ENCODE measurements around the gene BACH2.

The BACH2 gene

GRCh38 chr6:90110971-90111370, 185.7 kb downstream of the BACH2 start:
- H2AFZ ChIP-seq (ENCODE audit: low read depth, low read length, severe bottlenecking) = no peak overlapping the region
- H3K4me3 ChIP-seq (ENCODE audit: insufficient read depth, low read length, poor library complexity, severe bottlenecking) = no peak overlapping the region
- 0 out of 2 replicates have a peak, but pooled peaks cover 5% of the 10 kb centered on the region for H3K9me3 ChIP-seq (ENCODE audit: insufficient read depth, low read length)
- no peaks in the 10 kb centered on the region for H4K20me1 ChIP-seq (ENCODE audit: low read depth, low read length)
- H3K4me2 ChIP-seq (ENCODE audit: low read depth, low read length, poor library complexity, severe bottlenecking) = no peak overlapping the region
- no peak overlapping the region for H3K27ac ChIP-seq (ENCODE audit: low read depth, low read length)
- H3K79me2 ChIP-seq (ENCODE audit: insufficient read depth, low read length) = no peaks in the 10 kb centered on the region
- no peaks in the 10 kb centered on the region for H3K27me3 ChIP-seq (ENCODE audit: low read length)
- no peaks in the 10 kb centered on the region for H3K9me2 ChIP-seq (replicated peaks; ENCODE audit: insufficient read depth, low read length)
- no peaks in the 10 kb centered on the region for H3F3A ChIP-seq (ENCODE audit: insufficient read depth)
- 0 out of 2 replicates have a peak, but pooled peaks cover 5% of the 10 kb centered on the region for H3K36me3 ChIP-seq (ENCODE audit: low read length)
- H3K9ac ChIP-seq (ENCODE audit: low read length) = no peak overlapping the region
- TF ChIP-seq EZH2phosphoT487 (conservative IDR thresholded peaks at IDR 0.05; ENCODE audit: low read length) (no peak), CTCF (IDR thresholded peaks at IDR 0.05; ENCODE audit: insufficient read depth, low read length, poor library complexity, severe bottlenecking) (no peak)

GRCh38 chr6:90109141-90109540, 187.5 kb downstream of the BACH2 start:
- Histone ChIP-seq H3K27me3 (ENCODE audit: low read length) (no peaks in the 10 kb centered on the region), H3K4me2 (ENCODE audit: low read depth, low read length, poor library complexity, severe bottlenecking) (no peak overlapping the region), H3K4me3 (ENCODE audit: insufficient read depth, low read length, poor library complexity, severe bottlenecking) (no peak overlapping the region), H3K9ac (ENCODE audit: low read length) (no peak overlapping the region), H3K79me2 (ENCODE audit: insufficient read depth, low read length) (no peaks in the 10 kb centered on the region), H3F3A (ENCODE audit: insufficient read depth) (no peaks in the 10 kb centered on the region), H3K36me3 (ENCODE audit: low read length) (0 out of 2 replicates have a peak, but pooled peaks cover 5% of the 10 kb centered on the region), H3K27ac (ENCODE audit: low read depth, low read length) (no peak overlapping the region), H2AFZ (ENCODE audit: low read depth, low read length, severe bottlenecking) (no peak overlapping the region), H4K20me1 (ENCODE audit: low read depth, low read length) (no peaks in the 10 kb centered on the region), H3K9me3 (ENCODE audit: insufficient read depth, low read length) (0 out of 2 replicates have a peak, but pooled peaks cover 5% of the 10 kb centered on the region), H3K9me2 (replicated peaks; ENCODE audit: insufficient read depth, low read length) (no peaks in the 10 kb centered on the region)
- TF ChIP-seq CTCF (IDR thresholded peaks at IDR 0.05; ENCODE audit: insufficient read depth, low read length, poor library complexity, severe bottlenecking) = no peak
- TF ChIP-seq EZH2phosphoT487 (conservative IDR thresholded peaks at IDR 0.05; ENCODE audit: low read length) = no peak

GRCh38 chr6:90107771-90108282, 188.8 kb downstream of the BACH2 start:
- no peak overlapping the region for H3K27ac ChIP-seq (ENCODE audit: low read depth, low read length)
- no peak overlapping the region for H3K4me3 ChIP-seq (ENCODE audit: insufficient read depth, low read length, poor library complexity, severe bottlenecking)
- H3K4me2 ChIP-seq (ENCODE audit: low read depth, low read length, poor library complexity, severe bottlenecking) = no peak overlapping the region
- H3K9me3 ChIP-seq (ENCODE audit: insufficient read depth, low read length) = no peaks in the 10 kb centered on the region
- no peak overlapping the region for H2AFZ ChIP-seq (ENCODE audit: low read depth, low read length, severe bottlenecking)
- H3K79me2 ChIP-seq (ENCODE audit: insufficient read depth, low read length) = no peaks in the 10 kb centered on the region
- no peaks in the 10 kb centered on the region for H4K20me1 ChIP-seq (ENCODE audit: low read depth, low read length)
- H3K36me3 ChIP-seq (ENCODE audit: low read length) = no peaks in the 10 kb centered on the region
- H3K9ac ChIP-seq (ENCODE audit: low read length) = no peak overlapping the region
- no peaks in the 10 kb centered on the region for H3K27me3 ChIP-seq (ENCODE audit: low read length)
- H3K9me2 ChIP-seq (replicated peaks; ENCODE audit: insufficient read depth, low read length) = no peaks in the 10 kb centered on the region
- TF ChIP-seq EZH2phosphoT487 (conservative IDR thresholded peaks at IDR 0.05; ENCODE audit: low read length) (no peak), CTCF (IDR thresholded peaks at IDR 0.05; ENCODE audit: insufficient read depth, low read length, poor library complexity, severe bottlenecking) (no peak)
- no peaks in the 10 kb centered on the region for H3F3A ChIP-seq (ENCODE audit: insufficient read depth)
